Coronary artery (tissue), 2 donors: ENCODE measurements around the gene FBXW7.

Experiments
- DNase-seq: peaks from one replicate; pipeline ENCODE4 v3.0.0-alpha.2; 2017; ENCODE audit warnings: low spot score
- H3K27ac ChIP-seq, 2 donors: fragments of 200-600 bp; sonication (generic); one replicate each; pipeline ENCODE4 v1.5.1; 2016 to 2019
- H3K4me3 ChIP-seq: fragments of 200-600 bp; sonication (generic); 2 replicates; pipeline ENCODE4 v1.5.1; 2016; ENCODE audit warnings: mild to moderate bottlenecking, moderate library complexity
- CTCF ChIP-seq: fragments of 200-600 bp; sonication (generic); IDR thresholded peaks from one replicate; pipeline ENCODE4 v1.5.1; 2019; ENCODE audit warnings: antibody characterized with exemption

The FBXW7 gene

GRCh38 chr4:152306541-152306940 lies 229.4 kb downstream of the FBXW7 start:
- no peak overlapping the region for H3K4me3 ChIP-seq
- DNase-seq = no peak
- H3K27ac ChIP-seq = no peak overlapping the region
- no peak for TF ChIP-seq CTCF

GRCh38 chr4:152304220-152304619 lies 231.7 kb downstream of the FBXW7 start:
- Histone ChIP-seq H3K4me3 (no peak overlapping the region), H3K27ac (no peak overlapping the region)
- no peak for DNase-seq
- no peak for TF ChIP-seq CTCF

GRCh38 chr4:152301381-152301780 lies 234.5 kb downstream of the FBXW7 start:
- no peak for TF ChIP-seq CTCF
- no peak overlapping the region for H3K4me3 ChIP-seq
- H3K27ac ChIP-seq = no peak overlapping the region
- DNase-seq = no peak

- DNase-seq = no peak
- Histone ChIP-seq H3K27ac (no peak overlapping the region), H3K4me3 (no peak overlapping the region)
- no peak for TF ChIP-seq CTCF
Observed at GRCh38 chr4:152299553-152299952, 236.3 kb downstream of the FBXW7 start.

GRCh38 chr4:152296386-152296785 lies 239.5 kb downstream of the FBXW7 start:
- H3K4me3 ChIP-seq = no peak overlapping the region
- no peak for DNase-seq
- H3K27ac ChIP-seq = no peak overlapping the region
- no peak for TF ChIP-seq CTCF

- DNase-seq = no peak
- H3K4me3 ChIP-seq = no peak overlapping the region
- no peak for TF ChIP-seq CTCF
- H3K27ac ChIP-seq = no peak overlapping the region
Observed at GRCh38 chr4:152294765-152295164, 241.1 kb downstream of the FBXW7 start.

GRCh38 chr4:152294331-152294730 lies 241.6 kb downstream of the FBXW7 start:
- H3K4me3 ChIP-seq = no peak overlapping the region
- H3K27ac ChIP-seq = no peak overlapping the region
- no peak for TF ChIP-seq CTCF
- DNase-seq = no peak
